Left ventricle myocardium inferior (tissue), 1 donor: Measurements from ENCODE around the gene FRMD4A. TPM values are rescaled to one million over a fixed set of nuclear protein-coding genes. Genes with fewer than 3 reads are reported as not detected.

Experiments
- DNase-seq: peaks from one replicate; pipeline ENCODE4 v3.0.0-alpha.2; 2020
- H3K27ac ChIP-seq: fragments of 200-600 bp; replicated peaks from 2 replicates; pipeline ENCODE4 v1.8.0; 2021
- H3K27me3 ChIP-seq: fragments of 200-600 bp; 2 replicates; pipeline ENCODE4 v1.8.0; 2021; ENCODE audit warnings: low read depth
- H3K36me3 ChIP-seq: fragments of 200-600 bp; 2 replicates; pipeline ENCODE4 v1.8.0; 2021
- H3K4me1 ChIP-seq: fragments of 200-600 bp; 2 replicates; pipeline ENCODE4 v1.8.0; 2021
- H3K4me3 ChIP-seq: fragments of 200-600 bp; 2 replicates; pipeline ENCODE4 v1.8.0; 2021; ENCODE audit warnings: mild to moderate bottlenecking, moderate library complexity
- H3K9me3 ChIP-seq: fragments of 200-600 bp; replicated peaks from 2 replicates; pipeline ENCODE4 v1.8.0; 2021
- intact Hi-C: fragments of 100-400 bp; cut with micrococcal nuclease; formaldehyde crosslinking; loops from one replicate; pipeline ENCODE4 v1.11.0; 2022
- total RNA-seq: library from RNA; stranded (reverse); fragmentation: NEBNext Ultra II Directional; extraction: Animal tissue kit (Norgen Biotek cat#: 25700); gene quantifications from one replicate; pipeline ENCODE4 v1.2.1, GENCODE V29; 2021
- TF ChIP-seq, protein P1 (sequence below): fragments of 200-600 bp; IDR thresholded peaks from 2 replicates; pipeline ENCODE4 v1.8.0; 2021; ENCODE audit warnings: antibody characterized with exemption, mild to moderate bottlenecking, borderline replicate concordance
- donor health status: DM: no; HTN: yes; CAD: no; lungs with severe emphysema.

FRMD4A gene
- total RNA-seq, 1 donor from 2014 or later, result 26.1 TPM

DNA sequence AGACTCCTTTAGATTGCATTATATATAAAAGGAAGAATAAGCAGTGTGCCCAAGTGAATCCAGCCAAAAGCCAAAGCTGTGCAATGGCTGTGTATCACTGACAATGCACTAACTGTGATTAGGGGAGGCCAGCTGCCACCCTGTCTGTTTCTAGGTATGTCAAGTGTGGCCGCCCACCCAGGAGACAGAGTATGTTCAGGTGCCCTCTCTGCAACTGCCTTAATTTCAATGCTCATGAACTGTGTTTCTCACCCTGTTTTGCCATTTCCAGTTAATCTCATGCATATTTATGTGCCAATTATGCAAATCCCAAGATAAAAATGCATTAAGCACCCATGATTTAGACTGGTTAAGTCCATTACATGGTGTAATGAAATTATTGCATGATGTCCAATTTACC lies 159.4 kb downstream of the FRMD4A start:
- no peak for DNase-seq
- Histone ChIP-seq H3K4me1 (peaks cover 15% of the 10 kb centered on the region), H3K36me3 (no peaks in the 10 kb centered on the region), H3K9me3 (no peaks in the 10 kb centered on the region), H3K4me3 (no peak overlapping the region), H3K27ac (no peak overlapping the region), H3K27me3 (peaks cover 95% of the 10 kb centered on the region)
- intact Hi-C loops, result no loop called here
- TF ChIP-seq, protein P1, sequence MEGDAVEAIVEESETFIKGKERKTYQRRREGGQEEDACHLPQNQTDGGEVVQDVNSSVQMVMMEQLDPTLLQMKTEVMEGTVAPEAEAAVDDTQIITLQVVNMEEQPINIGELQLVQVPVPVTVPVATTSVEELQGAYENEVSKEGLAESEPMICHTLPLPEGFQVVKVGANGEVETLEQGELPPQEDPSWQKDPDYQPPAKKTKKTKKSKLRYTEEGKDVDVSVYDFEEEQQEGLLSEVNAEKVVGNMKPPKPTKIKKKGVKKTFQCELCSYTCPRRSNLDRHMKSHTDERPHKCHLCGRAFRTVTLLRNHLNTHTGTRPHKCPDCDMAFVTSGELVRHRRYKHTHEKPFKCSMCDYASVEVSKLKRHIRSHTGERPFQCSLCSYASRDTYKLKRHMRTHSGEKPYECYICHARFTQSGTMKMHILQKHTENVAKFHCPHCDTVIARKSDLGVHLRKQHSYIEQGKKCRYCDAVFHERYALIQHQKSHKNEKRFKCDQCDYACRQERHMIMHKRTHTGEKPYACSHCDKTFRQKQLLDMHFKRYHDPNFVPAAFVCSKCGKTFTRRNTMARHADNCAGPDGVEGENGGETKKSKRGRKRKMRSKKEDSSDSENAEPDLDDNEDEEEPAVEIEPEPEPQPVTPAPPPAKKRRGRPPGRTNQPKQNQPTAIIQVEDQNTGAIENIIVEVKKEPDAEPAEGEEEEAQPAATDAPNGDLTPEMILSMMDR, result no peak

DNA sequence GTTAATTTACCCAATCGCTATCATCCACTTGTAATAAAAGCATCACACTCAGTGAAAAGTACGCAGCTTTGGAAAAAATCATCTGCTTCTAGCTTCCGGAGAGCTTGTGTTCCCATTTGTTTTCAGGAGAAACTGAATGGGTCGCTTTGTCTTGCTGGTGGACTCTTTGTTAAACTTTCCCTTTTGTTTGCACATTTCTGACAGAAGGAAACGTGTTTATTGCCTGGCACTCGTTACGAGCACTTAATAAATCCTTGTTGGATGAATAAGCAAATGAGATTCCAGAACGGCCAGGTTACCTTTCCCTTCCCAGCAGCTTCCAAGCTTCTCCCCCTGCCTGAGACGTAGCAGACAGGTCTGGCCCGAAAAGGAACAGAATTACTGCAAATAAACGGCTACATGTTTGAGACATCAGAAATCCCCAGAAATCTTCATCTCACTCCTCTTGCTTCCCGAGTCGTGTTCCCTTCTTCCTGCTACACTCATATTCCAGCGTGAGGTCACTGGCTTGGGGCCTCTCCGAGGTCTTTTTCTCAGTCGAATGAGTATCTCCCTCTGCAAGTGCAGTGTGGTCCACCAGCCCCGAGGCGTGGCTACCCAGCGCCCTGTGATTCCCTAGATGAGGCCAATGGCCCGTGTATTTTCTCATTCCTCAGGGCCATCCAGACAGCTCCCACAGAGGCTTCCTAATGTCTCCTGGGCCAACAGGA lies 167.2 kb downstream of the FRMD4A start:
- Histone ChIP-seq H3K4me1 (no peaks in the 10 kb centered on the region), H3K36me3 (no peaks in the 10 kb centered on the region), H3K27ac (no peak overlapping the region), H3K27me3 (peaks cover 70% of the 10 kb centered on the region), H3K9me3 (no peaks in the 10 kb centered on the region), H3K4me3 (no peak overlapping the region)
- DNase-seq, result no peak
- TF ChIP-seq, protein P1, result no peak
- intact Hi-C loops, result no loop called here

DNA sequence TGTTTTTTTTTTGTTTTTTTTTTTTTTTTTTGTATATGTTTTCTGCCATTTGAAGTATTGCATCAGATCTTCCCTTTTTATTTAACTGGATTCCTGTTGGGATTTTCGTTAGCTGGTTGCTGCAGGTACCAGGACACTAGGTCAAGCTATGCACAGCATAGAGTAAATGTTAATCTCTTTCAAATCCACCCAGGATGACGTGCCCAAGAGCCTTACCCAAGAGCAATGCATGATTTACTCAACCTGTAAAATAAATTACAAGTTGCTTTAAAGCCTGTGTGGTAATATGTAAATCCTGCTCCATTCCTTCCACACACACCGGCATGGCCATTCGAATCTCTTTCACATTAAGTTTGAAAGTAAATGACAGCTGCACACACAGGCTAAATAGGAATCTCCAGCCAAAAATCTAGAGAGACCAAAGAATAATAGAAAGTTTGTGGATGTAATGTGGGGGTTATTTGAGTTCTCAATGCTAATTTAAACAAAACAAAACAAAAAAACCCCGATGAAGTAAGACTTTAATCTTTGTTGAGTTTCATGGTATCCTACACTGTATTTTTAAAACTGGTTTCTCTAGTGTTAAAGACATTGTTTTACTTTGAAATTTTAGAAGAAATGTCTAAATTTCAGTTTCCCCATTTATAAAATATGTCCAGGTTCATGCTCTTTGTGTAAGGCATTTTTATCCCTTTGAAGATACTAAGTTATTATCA lies 167.9 kb downstream of the FRMD4A start:
- TF ChIP-seq, protein P1, result no peak
- Histone ChIP-seq H3K4me3 (no peak overlapping the region), H3K9me3 (no peaks in the 10 kb centered on the region), H3K27ac (no peak overlapping the region), H3K4me1 (no peaks in the 10 kb centered on the region), H3K36me3 (no peaks in the 10 kb centered on the region), H3K27me3 (peaks cover 70% of the 10 kb centered on the region)
- DNase-seq, result no peak
- intact Hi-C loops, result no loop called here

DNA sequence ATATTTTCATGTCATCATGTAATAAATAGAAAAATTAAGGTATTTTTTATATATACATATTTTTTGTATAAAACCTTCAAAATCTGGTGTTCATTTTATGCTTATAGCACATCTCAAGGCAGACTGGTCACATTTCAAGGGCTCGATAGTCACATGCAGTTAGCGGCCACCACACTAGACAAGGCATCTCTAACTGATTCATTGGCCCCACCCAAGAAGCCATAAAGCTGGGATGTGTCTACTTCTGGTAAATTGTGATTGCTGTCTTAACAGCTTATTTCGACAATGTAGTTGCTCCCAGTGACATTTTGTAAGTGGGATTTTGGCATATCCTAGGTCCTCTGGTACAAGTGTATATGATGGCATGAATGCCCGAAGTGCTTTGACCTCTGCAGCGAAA lies 168.7 kb downstream of the FRMD4A start:
- Histone ChIP-seq H3K27ac (no peak overlapping the region), H3K4me1 (no peaks in the 10 kb centered on the region), H3K36me3 (no peaks in the 10 kb centered on the region), H3K9me3 (no peaks in the 10 kb centered on the region), H3K27me3 (peaks cover 70% of the 10 kb centered on the region), H3K4me3 (no peak overlapping the region)
- TF ChIP-seq, protein P1, result no peak
- DNase-seq, result no peak
- intact Hi-C loops, result no loop called here

DNA sequence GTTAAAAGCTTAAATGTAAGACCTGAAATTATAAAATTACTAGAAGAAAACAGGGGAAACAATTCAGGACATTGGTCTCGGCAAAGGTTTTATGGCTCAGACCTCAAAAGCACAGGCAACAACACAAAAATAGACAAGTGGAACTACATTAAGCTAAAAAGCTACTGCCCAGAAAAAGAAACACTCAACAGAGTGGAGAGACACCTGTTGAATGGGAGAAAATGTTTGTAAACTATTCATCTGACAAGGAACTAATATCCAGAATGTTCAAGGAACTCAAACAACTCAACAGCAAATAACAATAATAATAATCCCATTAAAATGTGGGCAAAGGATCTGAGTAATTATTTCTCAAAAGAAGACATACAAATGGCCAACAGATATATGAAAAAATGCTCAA lies 170.4 kb downstream of the FRMD4A start:
- intact Hi-C loops, result no loop called here

More for the DNA sequence above, 170.4 kb downstream of the FRMD4A start:
- Histone ChIP-seq H3K27ac (no peak overlapping the region), H3K36me3 (no peaks in the 10 kb centered on the region), H3K27me3 (peaks cover 70% of the 10 kb centered on the region), H3K4me1 (no peaks in the 10 kb centered on the region), H3K9me3 (peaks cover 12% of the 10 kb centered on the region), H3K4me3 (no peak overlapping the region)
- no peak for DNase-seq
- TF ChIP-seq, protein P1, result no peak
